OCI-LY7 (cell line): ENCODE data around the gene ZIC2. TPM values are rescaled to one million over a fixed set of nuclear protein-coding genes. Genes with fewer than 3 reads are reported as not detected.

ENCODE experiments used
- BruUV-seq: library from RNA; stranded (reverse); fragments of 400-500 nt; replicated peaks from 2 replicates; lab custom pipeline; 2021; lab: Mats Ljungman, UMichigan
- CTCF ChIA-PET: fragments of 300-600 bp; sonication (Branson Sonifier 250); formaldehyde crosslinking; loops from one replicate; lab custom pipeline; 2022; ENCODE audit warnings: antibody characterized with exemption; ENCODE audit not compliant: unreplicated experiment; lab: Charles Lee
- POLR2A ChIA-PET: fragments of 300-600 bp; sonication (Branson Sonifier 250); formaldehyde crosslinking; loops from one replicate; lab custom pipeline; 2022; ENCODE audit warnings: antibody characterized with exemption; lab: Charles Lee
- DNase-seq: peaks from one replicate; pipeline ENCODE4 v3.0.0-alpha.2; 2015; ENCODE audit warnings: low spot score
- H2AFZ ChIP-seq: fragments of 200-600 bp; sonication (generic), shearing (Covaris generic); 2 replicates; pipeline ENCODE4 v1.6.1; 2014; ENCODE audit warnings: mild to moderate bottlenecking, antibody characterized with exemption, low read length, moderate library complexity
- H3K27ac ChIP-seq: fragments of 200-600 bp; sonication (generic); 2 replicates; pipeline ENCODE4 v1.5.1; 2014; ENCODE audit warnings: mixed run types, low read depth, mild to moderate bottlenecking, moderate library complexity, low read length, inconsistent platforms; ENCODE audit not compliant: poor library complexity, severe bottlenecking
- H3K36me3 ChIP-seq: fragments of 200-600 bp; sonication (generic); 2 replicates; pipeline ENCODE4 v1.6.1; 2014; ENCODE audit warnings: mild to moderate bottlenecking, antibody characterized with exemption, low read length, moderate library complexity, mixed read lengths; ENCODE audit not compliant: insufficient read depth
- H3K4me1 ChIP-seq: fragments of 200-600 bp; sonication (generic); 2 replicates; pipeline ENCODE4 v1.5.1; 2014; ENCODE audit warnings: mild to moderate bottlenecking, low read length; ENCODE audit not compliant: insufficient read depth, poor library complexity, severe bottlenecking
- H3K4me2 ChIP-seq: fragments of 200-600 bp; sonication (generic); 2 replicates; pipeline ENCODE4 v1.6.1; 2014; ENCODE audit warnings: mild to moderate bottlenecking, low read length
- H3K4me3 ChIP-seq: fragments of 200-600 bp; sonication (generic); 2 replicates; pipeline ENCODE4 v1.5.1; 2014; ENCODE audit warnings: mild to moderate bottlenecking, low read depth, low read length; ENCODE audit not compliant: poor library complexity, severe bottlenecking
- H3K79me2 ChIP-seq: fragments of 200-600 bp; sonication (generic); 2 replicates; pipeline ENCODE4 v1.6.1; 2016; ENCODE audit warnings: low read depth, mild to moderate bottlenecking, low read length, moderate library complexity, mixed read lengths; ENCODE audit not compliant: insufficient read depth
- H3K9me2 ChIP-seq: fragments of 200-600 bp; sonication (generic); 2 replicates; pipeline ENCODE4 v1.6.1; 2016; ENCODE audit warnings: mild to moderate bottlenecking, low read length, mixed read lengths; ENCODE audit not compliant: insufficient read depth
- H3K9me3 ChIP-seq: fragments of 200-600 bp; sonication (generic); 2 replicates; pipeline ENCODE4 v1.6.1; 2014; ENCODE audit warnings: mild to moderate bottlenecking, mixed run types, low read length, mixed read lengths
- H4K20me1 ChIP-seq: fragments of 200-600 bp; sonication (generic); 2 replicates; pipeline ENCODE4 v1.6.1; 2014; ENCODE audit warnings: mild to moderate bottlenecking, antibody characterized with exemption, low read length, moderate library complexity, mixed read lengths; ENCODE audit not compliant: insufficient read depth
- CTCF ChIP-seq: fragments of 200-600 bp; sonication (generic); conservative IDR thresholded peaks from 2 replicates; pipeline ENCODE4 v1.5.1; 2014; ENCODE audit warnings: mild to moderate bottlenecking, antibody characterized with exemption, low read length, moderate library complexity, mixed read lengths
- EZH2phosphoT487 ChIP-seq: fragments of 200-600 bp; sonication (generic); IDR thresholded peaks from 2 replicates; pipeline ENCODE4 v1.6.1; 2018; ENCODE audit warnings: low read depth, borderline replicate concordance, mild to moderate bottlenecking, mixed run types, antibody characterized with exemption, low read length, moderate library complexity, mixed read lengths
- intact Hi-C: fragments of 100-400 bp; cut with micrococcal nuclease; formaldehyde crosslinking; loops from one replicate; pipeline ENCODE4 v1.10.0; 2022; ENCODE audit not compliant: unreplicated experiment
- total RNA-seq, 2 experiments: library from RNA; depleted of rRNA in 1 of 2; stranded (reverse); fragments of >200 nt in 1 of 2; shearing (Covaris generic) in 1 of 2; gene quantifications; 2 replicates each; pipeline ENCODE4 v1.2.3, GENCODE V29; 2014 to 2022

Gene ZIC2
- total RNA-seq, 2 experiments from 2014 or later: not detected

- Histone ChIP-seq H3K4me1 (no peaks in the 10 kb centered on the region), H4K20me1 (no peaks in the 10 kb centered on the region), H2AFZ (no peak overlapping the region), H3K36me3 (no peaks in the 10 kb centered on the region), H3K4me2 (no peak overlapping the region), H3K79me2 (no peaks in the 10 kb centered on the region), H3K9me3 (no peaks in the 10 kb centered on the region), H3K9me2 (no peaks in the 10 kb centered on the region), H3K27ac (no peak overlapping the region), H3K4me3 (no peak overlapping the region)
- TF ChIP-seq CTCF: no peak
- TF ChIP-seq EZH2phosphoT487: no peak
- POLR2A ChIA-PET: no interaction called here
- intact Hi-C loops: no loop called here
- CTCF ChIA-PET: no interaction called here
- no peak for DNase-seq
- BruUV-seq: no TSS peak
These were observed 26.4 kb upstream of the ZIC2 start for GRCh38 chr13:99955107-99955746.

- Histone ChIP-seq H3K9me3 (no peaks in the 10 kb centered on the region), H3K4me3 (no peak overlapping the region), H3K36me3 (no peaks in the 10 kb centered on the region), H4K20me1 (no peaks in the 10 kb centered on the region), H3K9me2 (no peaks in the 10 kb centered on the region), H2AFZ (no peak overlapping the region), H3K79me2 (no peaks in the 10 kb centered on the region), H3K4me1 (no peaks in the 10 kb centered on the region), H3K4me2 (no peak overlapping the region), H3K27ac (no peak overlapping the region)
- no TSS peak for BruUV-seq
- intact Hi-C loops: no loop called here
- POLR2A ChIA-PET: no interaction called here
- no peak for TF ChIP-seq CTCF
- TF ChIP-seq EZH2phosphoT487: no peak
- no peak for DNase-seq
- CTCF ChIA-PET: no interaction called here
These were observed 25.7 kb upstream of the ZIC2 start for GRCh38 chr13:99955747-99956472.
